ENCODE measurements around the gene PLLP.
A peak's percentile ranks its signal among the peaks of the same experiment; 100 is the strongest.

Gene PLLP

GRCh38 chr16:57303910-57304168 lies 19.4 kb upstream of the PLLP start:
- no peak overlapping the region for H3K4me3 ChIP-seq (ENCODE audit: low read depth, low read length)
- DNase-seq (ENCODE audit: low read depth), result peak; percentile 44
- no peak for TF ChIP-seq CTCF (IDR thresholded peaks at IDR 0.05; ENCODE audit: insufficient read depth, low read depth, low read length, missing control alignments)

GRCh38 chr16:57303021-57303909 lies 18.8 kb upstream of the PLLP start:
- no peak overlapping the region for H3K4me3 ChIP-seq (ENCODE audit: low read depth, low read length)
- no peak for TF ChIP-seq CTCF (IDR thresholded peaks at IDR 0.05; ENCODE audit: insufficient read depth, low read depth, low read length, missing control alignments)
- DNase-seq (ENCODE audit: low read depth), result no peak

GRCh38 chr16:57301126-57301817 lies 16.8 kb upstream of the PLLP start:
- DNase-seq (ENCODE audit: low read depth), result no peak
- H3K4me3 ChIP-seq (ENCODE audit: low read depth, low read length), result no peak overlapping the region
- TF ChIP-seq CTCF (IDR thresholded peaks at IDR 0.05; ENCODE audit: insufficient read depth, low read depth, low read length, missing control alignments), result no peak

- peak; percentile 99 for TF ChIP-seq CTCF (IDR thresholded peaks at IDR 0.05; ENCODE audit: insufficient read depth, low read depth, low read length, missing control alignments)
- DNase-seq (ENCODE audit: low read depth), result peak; percentile 99
- peak overlapping the region; percentile 66 for H3K4me3 ChIP-seq (ENCODE audit: low read depth, low read length)
Observed at GRCh38 chr16:57300387-57301125, 16.1 kb upstream of the PLLP start.

GRCh38 chr16:57299719-57300386 lies 15.4 kb upstream of the PLLP start:
- H3K4me3 ChIP-seq (ENCODE audit: low read depth, low read length), result peak overlapping the region; percentile 66
- DNase-seq (ENCODE audit: low read depth), result peak; percentile 95
- TF ChIP-seq CTCF (IDR thresholded peaks at IDR 0.05; ENCODE audit: insufficient read depth, low read depth, low read length, missing control alignments), result no peak

- DNase-seq (ENCODE audit: low read depth), result no peak
- no peak for TF ChIP-seq CTCF (IDR thresholded peaks at IDR 0.05; ENCODE audit: insufficient read depth, low read depth, low read length, missing control alignments)
- H3K4me3 ChIP-seq (ENCODE audit: low read depth, low read length), result peak overlapping the region; percentile 66
Observed at GRCh38 chr16:57299009-57299718, 14.7 kb upstream of the PLLP start.

Data from GM12865 (cell line).